ENCODE measurements around the gene TUBGCP2. TPM values are rescaled to one million over a fixed set of nuclear protein-coding genes. Genes with fewer than 3 reads are reported as not detected.

The TUBGCP2 gene
- total RNA-seq, 1 donor from 2014 or later, result 50.7 TPM

DNA sequence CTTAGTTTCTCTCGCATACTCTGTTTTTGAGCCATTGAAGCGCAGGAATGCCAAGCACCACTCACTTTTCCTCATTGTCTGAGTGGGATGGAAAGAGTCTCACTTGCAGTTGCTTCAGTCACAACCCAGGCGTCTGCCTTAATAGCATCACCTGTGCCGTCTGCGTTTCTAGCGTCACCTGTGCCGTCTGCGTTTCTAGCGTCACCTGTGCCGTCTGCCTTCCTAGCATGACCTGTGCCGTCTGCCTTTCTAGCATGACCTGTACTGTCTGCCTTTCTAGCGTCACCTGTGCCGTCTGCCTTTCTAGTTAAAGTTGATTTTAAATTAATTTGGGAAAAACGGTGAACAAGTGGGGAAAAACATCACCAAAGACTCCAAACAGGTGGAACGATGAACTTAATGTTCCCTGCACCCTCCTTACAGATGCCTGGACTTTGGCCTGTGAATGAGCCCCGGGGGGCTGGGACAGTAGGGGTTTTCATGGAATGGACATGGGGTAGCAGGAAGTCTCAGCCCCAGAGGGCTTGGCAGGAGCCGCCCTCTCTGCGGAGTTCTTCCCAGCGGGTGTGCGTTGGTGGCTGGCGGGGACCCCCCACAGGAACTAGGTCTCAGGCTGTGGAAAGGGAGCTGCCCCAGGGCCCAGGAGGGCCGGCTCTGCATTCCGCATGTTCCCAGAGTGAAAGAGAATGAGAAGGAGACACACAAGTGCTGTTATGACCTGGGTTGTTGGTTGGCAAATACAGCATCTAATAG is 3.5 kb upstream of the TUBGCP2 start:
- Mint-ChIP-seq H3K4me3 (ENCODE audit: unreplicated experiment) (no peak overlapping the region), H3K27me3 (ENCODE audit: unreplicated experiment) (peaks cover 14% of the 10 kb centered on the region), H3K4me1 (ENCODE audit: unreplicated experiment) (peaks cover 9% of the 10 kb centered on the region), H3K27ac (ENCODE audit: unreplicated experiment) (no peak overlapping the region), H3K9me3 (ENCODE audit: unreplicated experiment) (no peaks in the 10 kb centered on the region), H3K36me3 (ENCODE audit: low read depth, unreplicated experiment) (peaks cover 13% of the 10 kb centered on the region)
- no peak for DNase-seq (ENCODE audit: low spot score)
- TF ChIP-seq, protein P1, sequence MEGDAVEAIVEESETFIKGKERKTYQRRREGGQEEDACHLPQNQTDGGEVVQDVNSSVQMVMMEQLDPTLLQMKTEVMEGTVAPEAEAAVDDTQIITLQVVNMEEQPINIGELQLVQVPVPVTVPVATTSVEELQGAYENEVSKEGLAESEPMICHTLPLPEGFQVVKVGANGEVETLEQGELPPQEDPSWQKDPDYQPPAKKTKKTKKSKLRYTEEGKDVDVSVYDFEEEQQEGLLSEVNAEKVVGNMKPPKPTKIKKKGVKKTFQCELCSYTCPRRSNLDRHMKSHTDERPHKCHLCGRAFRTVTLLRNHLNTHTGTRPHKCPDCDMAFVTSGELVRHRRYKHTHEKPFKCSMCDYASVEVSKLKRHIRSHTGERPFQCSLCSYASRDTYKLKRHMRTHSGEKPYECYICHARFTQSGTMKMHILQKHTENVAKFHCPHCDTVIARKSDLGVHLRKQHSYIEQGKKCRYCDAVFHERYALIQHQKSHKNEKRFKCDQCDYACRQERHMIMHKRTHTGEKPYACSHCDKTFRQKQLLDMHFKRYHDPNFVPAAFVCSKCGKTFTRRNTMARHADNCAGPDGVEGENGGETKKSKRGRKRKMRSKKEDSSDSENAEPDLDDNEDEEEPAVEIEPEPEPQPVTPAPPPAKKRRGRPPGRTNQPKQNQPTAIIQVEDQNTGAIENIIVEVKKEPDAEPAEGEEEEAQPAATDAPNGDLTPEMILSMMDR (IDR thresholded peaks at IDR 0.05; ENCODE audit: unreplicated experiment), result no peak

DNA sequence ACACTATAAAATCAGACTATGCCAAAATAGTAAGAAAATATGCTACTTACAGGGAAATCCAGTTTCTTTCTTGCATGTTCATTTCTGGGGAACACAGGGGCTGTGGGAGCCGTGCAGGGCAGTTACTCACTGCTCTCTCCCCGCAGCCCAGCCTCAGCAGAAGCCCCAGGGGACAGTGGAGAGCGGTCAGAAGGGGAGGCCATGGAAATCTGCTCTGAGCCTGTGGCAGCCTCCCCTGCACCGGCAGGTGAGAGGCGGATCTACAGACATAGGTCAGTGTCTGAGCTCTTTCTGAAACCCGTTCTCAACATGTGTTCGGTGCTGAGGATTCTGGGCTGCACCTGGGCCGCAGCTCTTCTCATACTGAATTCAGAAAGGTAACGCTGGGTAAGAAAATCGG is 2.9 kb upstream of the TUBGCP2 start:
- TF ChIP-seq, protein P1 (IDR thresholded peaks at IDR 0.05; ENCODE audit: unreplicated experiment), result no peak
- no peak for DNase-seq (ENCODE audit: low spot score)
- Mint-ChIP-seq H3K27ac (ENCODE audit: unreplicated experiment) (no peak overlapping the region), H3K4me3 (ENCODE audit: unreplicated experiment) (no peak overlapping the region), H3K9me3 (ENCODE audit: unreplicated experiment) (no peaks in the 10 kb centered on the region), H3K27me3 (ENCODE audit: unreplicated experiment) (peaks cover 14% of the 10 kb centered on the region), H3K4me1 (ENCODE audit: unreplicated experiment) (peaks cover 13% of the 10 kb centered on the region), H3K36me3 (ENCODE audit: low read depth, unreplicated experiment) (peaks cover 13% of the 10 kb centered on the region)

DNA sequence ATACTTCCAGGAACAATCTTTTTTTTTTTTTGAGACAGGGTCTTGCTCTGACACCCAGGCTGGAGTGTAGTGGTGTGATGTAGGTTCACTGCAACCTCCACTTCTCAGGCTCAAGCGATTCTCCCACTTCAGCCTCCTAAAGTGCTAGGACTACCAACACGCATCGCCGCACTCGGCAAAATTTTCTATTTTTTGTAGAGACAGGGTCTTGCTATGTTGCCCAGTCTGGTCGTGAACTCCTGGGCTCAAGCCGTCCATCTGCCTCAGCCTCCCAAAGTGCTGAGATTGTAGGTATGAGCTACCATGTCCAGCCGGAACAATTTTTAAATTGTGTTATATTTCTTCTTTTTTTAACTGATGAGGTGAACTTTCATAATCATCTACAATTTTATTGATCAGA is 2.1 kb upstream of the TUBGCP2 start:
- DNase-seq (ENCODE audit: low spot score), result no peak
- Mint-ChIP-seq H3K4me1 (ENCODE audit: unreplicated experiment) (peaks cover 13% of the 10 kb centered on the region), H3K27ac (ENCODE audit: unreplicated experiment) (no peak overlapping the region), H3K4me3 (ENCODE audit: unreplicated experiment) (peak overlapping the region; percentile 77), H3K27me3 (ENCODE audit: unreplicated experiment) (peaks cover 14% of the 10 kb centered on the region), H3K9me3 (ENCODE audit: unreplicated experiment) (no peaks in the 10 kb centered on the region), H3K36me3 (ENCODE audit: low read depth, unreplicated experiment) (peaks cover 13% of the 10 kb centered on the region)
- TF ChIP-seq, protein P1 (IDR thresholded peaks at IDR 0.05; ENCODE audit: unreplicated experiment), result no peak

DNA sequence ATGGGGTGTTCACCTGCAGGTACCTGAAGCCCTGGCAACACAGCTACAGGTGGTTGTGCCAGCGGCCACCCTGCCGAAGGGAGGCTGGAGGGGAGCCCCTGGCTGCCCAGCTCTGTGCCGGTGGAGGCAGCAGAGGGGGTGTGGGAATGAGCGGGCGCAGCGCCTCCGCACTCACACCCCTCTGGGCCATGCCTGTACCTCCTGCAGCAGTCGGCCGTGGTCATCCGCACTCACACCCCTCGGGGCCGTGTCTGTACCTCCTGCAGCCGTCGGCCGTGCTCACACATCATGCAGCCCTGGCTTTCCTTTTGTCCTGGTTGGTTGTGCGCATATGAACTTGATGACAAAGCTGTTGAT is 1.7 kb upstream of the TUBGCP2 start:
- Mint-ChIP-seq H3K36me3 (ENCODE audit: low read depth, unreplicated experiment) (peaks cover 13% of the 10 kb centered on the region), H3K27ac (ENCODE audit: unreplicated experiment) (no peak overlapping the region), H3K4me1 (ENCODE audit: unreplicated experiment) (peaks cover 13% of the 10 kb centered on the region), H3K4me3 (ENCODE audit: unreplicated experiment) (peak overlapping the region; percentile 77), H3K9me3 (ENCODE audit: unreplicated experiment) (no peaks in the 10 kb centered on the region), H3K27me3 (ENCODE audit: unreplicated experiment) (peaks cover 14% of the 10 kb centered on the region)
- DNase-seq (ENCODE audit: low spot score), result no peak
- TF ChIP-seq, protein P1 (IDR thresholded peaks at IDR 0.05; ENCODE audit: unreplicated experiment), result no peak

DNA sequence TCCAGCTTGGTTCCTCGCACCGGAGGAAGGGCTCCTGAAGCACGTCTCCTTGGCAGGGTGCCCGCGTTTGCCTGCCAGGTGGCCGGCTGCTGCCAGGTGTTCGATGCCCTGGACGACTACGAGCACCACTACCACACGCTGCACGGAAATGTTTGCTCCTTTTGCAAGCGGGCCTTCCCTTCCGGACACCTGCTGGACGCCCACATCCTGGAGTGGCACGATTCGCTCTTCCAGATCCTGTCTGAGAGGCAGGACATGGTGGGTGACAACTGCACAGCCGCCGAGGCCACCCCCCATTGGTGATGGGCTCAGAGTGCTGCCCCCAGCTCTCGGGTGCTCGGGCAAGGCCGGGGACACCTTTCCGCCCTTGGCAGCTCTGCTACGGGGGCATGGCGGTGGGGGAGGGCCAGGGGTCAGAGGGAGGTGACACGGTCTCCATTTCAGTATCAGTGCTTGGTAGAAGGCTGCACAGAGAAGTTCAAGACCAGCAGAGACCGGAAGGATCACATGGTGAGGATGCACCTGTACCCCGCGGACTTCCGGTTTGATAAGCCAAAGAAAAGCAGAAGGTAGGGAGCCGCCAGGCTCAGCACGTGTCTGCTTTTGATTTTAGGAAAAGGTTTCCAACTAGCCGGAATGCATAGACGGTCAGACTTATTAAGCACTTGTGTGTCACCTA is 1.2 kb upstream of the TUBGCP2 start:
- no peaks in the 10 kb centered on the region for H3K9me3 Mint-ChIP-seq (ENCODE audit: unreplicated experiment)
- peaks cover 13% of the 10 kb centered on the region for H3K4me1 Mint-ChIP-seq (ENCODE audit: unreplicated experiment)
- H3K27me3 Mint-ChIP-seq (ENCODE audit: unreplicated experiment), result peaks cover 14% of the 10 kb centered on the region
- peaks cover 13% of the 10 kb centered on the region for H3K36me3 Mint-ChIP-seq (ENCODE audit: low read depth, unreplicated experiment)
- H3K4me3 Mint-ChIP-seq (ENCODE audit: unreplicated experiment), result peak overlapping the region; percentile 74
- no peak for DNase-seq (ENCODE audit: low spot score)
- TF ChIP-seq, protein P1 (IDR thresholded peaks at IDR 0.05; ENCODE audit: unreplicated experiment), result no peak
- H3K27ac Mint-ChIP-seq (ENCODE audit: unreplicated experiment), result peak overlapping the region; percentile 48

Data from endothelial cell (in vitro differentiated cells).